Activated CD4-positive, alpha-beta T cell treated with anti-CD3 and anti-CD28 coated beads, Interleukin-2, Interleukin-4, amounts not matched to agents 100 ng/mL and 50 ng/mL, durations not matched to agents 16 hours and 8 hours (primary cell): ENCODE measurements around the gene IFNAR1.

Experiments used
- DNase-seq: peaks from one replicate; pipeline ENCODE4 v3.0.0-alpha.2; 2020; ENCODE audit warnings: low spot score

Gene IFNAR1

DNA sequence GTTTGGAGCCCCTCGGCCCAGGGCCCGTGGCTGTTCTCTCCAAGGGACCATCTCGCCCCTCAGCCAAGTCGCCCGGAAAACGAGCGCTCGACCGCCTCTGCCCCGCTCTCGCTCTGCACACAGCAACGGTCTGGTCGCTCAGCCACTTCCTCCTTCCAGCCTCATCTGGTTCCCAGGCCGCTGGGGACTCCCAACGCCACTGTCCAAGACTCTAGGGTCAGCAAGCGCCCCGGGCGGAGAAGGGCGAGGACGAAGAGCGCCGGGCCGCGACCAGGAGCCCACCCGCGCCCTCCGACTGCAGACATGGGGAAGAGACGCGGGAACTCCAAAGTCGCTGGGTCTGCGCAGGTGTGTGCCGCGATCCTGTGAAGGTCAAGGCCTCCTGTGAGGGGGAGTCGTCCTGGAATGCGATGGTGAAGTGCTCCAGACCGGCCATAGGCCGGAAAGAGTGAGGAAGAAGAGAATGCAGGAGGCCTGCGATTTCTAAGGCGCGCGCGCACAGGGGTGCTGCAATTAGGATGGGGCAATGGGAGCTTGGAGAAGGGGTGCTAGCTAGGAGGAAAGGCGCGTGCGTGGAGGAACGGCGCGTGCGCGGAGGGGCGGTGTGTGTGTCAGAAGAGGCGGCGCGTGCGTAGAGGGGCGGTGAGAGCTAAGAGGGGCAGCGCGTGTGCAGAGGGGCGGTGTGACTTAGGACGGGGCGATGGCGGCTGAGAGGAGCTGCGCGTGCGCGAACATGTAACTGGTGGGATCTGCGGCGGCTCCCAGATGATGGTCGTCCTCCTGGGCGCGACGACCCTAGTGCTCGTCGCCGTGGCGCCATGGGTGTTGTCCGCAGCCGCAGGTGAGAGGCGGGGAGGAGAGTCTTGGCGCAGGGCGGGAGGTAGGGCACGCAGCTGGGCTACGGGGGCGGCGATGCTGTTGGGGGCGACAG, at the start of gene IFNAR1:
TSS of gene IFNAR1 (plus strand) at position 680 of the 931 bp plus-strand sequence. CDS start at position 766, 86 bp downstream.
- peak; percentile 98 for DNase-seq

DNA sequence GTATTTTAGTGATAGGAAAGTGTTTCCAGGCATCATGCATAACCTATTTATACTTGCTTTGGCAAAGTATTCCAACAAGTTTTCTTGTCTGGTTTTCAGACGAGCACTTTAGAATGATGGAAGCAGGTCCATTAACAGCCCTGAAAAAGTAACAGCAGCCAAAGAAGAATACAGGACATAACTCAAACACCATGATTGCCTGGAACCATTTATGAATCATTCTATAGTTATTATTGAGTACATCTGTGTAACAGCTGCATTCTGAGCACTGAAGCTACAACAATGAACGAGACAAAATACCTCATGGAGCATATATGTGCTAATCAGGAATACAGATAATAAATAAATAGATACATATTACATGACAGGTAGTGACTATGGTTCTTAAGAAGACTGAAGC, 46.0 kb upstream of the IFNAR1 start:
- no peak for DNase-seq

DNA sequence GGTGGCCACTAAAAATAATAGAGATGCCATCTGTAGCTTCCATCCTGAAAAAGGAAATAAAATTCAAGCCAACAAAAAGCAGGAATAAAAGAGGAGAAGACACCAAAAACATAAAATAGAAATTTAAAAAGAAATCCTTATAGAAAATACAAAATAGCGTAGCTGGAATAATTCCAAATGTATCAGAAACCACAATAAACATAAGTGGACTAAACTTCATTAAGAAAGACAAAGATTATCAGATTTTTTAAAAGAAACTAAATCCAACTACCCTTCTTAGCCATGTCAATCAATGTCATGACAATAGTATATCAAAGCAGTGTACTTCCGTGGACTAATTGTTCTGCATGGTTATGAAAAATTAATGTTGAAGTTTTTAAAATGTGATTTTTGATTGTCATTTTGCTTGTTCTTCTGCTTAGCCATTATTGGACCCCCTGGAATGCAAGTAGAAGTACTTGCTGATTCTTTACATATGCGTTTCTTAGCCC, 45.4 kb upstream of the IFNAR1 start:
- no peak for DNase-seq

DNA sequence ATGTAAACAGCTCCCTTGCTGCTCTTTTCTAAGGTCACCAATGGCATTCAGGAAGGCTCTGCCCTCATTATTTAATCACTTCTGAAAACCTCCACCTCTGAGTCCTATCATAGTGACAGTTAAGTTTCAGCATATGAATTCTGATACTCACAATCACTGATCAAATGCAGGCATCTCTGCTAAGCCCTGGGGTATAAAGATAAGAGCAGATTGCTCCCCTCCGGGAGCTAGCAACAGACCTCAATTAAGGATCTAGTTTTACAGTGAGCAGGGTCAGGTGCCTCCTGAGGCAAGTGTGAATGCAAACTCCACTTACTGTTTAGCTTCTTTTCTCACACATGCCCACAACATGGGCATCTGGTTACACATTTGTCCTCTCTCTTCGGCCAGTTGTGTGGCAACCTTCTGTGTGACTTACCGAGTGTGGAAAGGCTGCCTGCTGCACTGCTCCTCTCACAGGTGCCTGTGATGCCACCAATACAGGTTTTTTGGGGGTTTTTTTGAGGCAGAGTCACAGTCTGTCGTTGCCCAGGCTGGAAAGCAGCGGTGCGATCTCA, 43.6 kb upstream of the IFNAR1 start:
- no peak for DNase-seq

DNA sequence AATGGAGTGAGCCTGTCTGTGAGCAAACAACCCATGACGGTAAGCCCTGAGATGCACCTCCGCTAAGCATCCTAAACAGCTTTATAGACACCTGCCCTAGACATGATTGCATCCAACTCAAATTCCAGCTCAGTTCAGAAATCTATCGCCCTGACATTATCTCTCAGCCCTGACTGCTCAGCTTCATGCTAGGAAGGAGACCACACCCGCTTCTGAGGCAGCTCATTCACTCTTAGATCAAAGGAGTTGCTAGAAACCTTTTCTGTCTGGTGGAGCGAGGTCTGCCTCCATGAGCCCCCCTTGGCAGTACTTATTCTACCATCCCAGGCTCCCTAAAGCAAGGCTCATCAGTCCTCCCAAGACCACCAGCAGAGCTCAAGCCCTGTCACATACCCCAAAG, 41.6 kb upstream of the IFNAR1 start:
- no peak for DNase-seq

DNA sequence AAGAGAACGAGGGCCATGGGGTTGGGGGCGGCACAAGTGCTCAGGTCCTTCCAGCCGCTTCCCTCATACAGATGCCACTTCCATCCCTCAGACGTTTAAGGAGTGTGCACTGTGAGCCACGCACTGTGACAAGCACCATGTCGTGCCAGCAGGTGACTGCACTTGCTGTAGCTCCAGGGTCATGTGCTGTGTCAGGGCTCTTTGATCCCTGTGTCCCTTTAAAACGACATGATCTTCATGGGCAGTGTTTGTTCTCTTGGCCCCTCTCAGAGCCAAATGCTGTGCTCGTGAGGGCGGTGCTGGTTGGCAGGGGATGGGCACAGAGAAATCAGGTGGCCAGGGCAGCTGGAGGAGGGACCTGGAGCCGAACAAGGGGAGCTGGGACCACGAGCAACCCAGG, 38.7 kb upstream of the IFNAR1 start:
- DNase-seq = no peak

DNA sequence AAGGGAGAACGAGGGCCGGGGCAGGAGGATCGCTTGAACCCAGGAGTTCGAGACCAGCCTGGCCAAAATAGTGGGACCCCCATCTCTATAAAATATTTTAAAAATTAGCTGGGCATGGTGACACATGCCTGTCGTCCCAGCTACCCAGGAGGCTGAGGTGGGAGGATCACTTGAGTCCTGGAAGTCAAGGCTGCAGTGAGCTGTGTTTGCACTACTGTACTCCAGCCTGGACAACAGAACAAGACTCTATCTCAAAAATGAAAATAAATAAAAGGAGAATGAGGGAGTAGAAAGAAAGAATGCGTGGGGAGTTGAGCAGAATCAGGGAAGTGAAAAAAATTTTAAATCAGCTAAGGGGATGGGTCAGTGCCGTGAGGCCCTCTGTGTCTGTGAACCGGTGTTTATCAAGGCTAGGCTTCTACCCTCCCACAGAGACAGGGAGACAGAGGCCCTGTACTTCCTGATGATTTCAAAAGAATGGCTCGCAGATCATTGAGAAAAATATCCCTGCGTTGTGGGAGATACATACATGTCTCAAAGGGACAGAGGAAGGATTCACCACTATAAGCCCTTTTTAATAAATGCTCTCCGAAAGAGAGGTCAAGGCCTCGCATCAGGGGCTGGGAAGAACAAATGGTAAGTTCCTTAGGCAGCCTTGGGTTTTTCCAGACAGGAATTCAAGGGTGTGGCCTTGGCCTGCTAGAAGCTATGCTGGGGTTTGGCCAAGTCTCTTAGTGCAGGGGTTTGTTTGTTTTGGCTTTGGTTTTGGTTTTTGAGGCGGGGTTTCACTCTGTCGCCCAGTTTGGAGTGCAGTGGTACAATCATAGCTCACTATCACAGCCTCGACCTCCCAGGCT, 37.9 kb upstream of the IFNAR1 start:
- DNase-seq = no peak

DNA sequence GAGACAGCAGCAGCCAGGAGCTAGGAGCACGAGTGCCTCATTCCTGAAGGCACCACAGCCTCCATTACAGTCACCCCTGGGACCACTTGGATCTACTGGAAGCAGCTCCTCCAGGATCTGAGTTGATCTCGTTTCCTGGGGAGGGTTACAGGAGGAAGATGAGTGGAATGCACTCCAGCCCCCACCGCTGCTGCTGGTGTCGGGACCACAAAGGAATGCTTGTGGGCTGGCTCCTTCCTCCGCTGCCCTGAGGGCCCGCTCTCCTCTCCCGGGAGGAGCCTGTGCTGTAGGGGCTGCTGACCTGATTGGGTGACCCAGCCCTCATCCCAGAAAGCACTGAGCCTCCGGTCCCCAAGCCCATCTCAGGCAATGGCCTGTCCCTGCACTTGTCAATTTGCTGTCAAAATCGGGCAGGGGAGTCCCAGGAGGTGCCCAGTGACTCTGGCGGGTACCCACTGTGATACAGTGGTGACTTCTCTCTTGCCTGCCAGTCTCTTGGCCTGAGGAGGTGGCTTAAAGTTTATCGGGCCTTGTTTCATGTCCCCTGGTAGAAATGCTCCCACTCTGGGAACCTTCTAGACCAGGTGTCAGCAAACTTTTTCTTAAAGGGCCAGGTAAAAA, 35.5 kb upstream of the IFNAR1 start:
- DNase-seq = no peak

DNA sequence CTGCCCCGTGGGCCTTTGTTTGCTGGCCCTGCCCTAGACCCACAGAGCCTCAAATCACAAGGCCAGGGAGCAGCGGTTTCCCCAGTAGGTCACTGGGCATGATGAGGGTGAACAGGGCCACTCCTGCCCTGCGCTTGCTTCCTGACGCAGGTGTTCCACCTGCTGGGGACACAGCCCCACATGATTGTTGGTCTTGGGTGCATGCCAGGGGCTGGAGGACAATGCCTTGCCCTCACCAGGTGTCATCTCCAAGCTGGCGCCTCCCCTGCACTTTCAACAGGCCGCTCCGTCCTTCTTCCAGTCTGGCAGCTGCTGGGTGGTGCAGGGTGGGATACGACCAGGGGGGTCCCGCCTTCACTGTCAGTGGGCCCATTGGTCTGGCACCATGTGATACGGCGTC, 34.3 kb upstream of the IFNAR1 start:
- no peak for DNase-seq

DNA sequence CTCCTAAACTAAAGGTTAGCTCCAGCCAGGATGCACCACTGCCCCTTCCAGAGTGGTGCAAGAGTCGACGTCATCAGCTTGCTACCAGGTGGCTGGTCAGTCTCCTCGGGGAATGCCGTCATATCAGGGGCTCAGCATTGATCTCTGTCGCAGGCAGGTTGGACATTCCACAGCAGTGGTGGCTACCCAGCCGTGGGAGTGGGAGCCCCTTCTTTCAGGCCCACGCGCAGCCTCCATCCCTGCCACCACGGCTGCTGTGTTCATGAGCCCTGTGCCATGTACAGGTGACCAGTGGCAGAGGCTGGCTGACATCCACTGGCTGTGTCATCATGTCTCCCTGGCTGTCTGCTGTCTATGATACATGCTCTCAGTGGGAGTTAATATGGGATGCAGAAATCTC, 33.1 kb upstream of the IFNAR1 start:
- no peak for DNase-seq

DNA sequence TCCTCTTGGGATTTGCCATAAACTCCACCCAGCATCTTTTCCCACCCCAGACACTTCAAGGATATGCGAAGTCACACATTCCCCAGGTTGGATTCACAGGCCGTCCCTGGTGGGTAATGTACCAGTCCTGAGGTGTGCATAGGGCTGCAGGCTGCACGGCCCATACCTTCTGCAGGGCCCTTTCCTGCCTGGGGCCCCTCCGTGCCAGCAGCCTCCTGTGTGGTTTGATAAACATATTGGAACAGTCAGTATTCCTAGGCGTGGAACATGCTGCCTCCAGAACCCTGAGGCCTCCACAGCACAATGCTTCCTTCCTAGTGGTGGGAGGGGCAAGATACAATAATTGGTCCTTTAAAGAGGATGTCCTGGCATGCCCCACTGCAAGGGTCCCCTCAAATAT, 32.0 kb upstream of the IFNAR1 start:
- DNase-seq = no peak

DNA sequence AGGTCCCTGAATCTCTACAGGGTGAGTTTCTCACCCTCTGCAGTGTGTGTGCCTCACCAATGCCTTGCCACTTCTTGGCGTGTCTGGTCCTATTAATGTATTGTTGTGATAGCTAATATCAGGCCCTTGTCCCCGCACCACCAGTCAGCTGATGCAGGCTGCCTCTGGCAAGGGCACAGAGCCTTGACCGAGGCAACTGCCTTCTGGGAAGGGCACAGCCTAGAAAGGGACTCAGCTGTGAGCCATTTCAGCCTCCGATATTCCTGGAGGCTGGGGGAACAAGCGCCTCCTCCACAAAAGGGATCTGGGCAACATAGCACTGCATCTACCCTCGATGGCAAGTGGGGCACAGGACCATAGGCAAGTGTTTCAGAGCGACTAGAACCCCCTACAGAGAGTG, 31.6 kb upstream of the IFNAR1 start:
- no peak for DNase-seq

DNA sequence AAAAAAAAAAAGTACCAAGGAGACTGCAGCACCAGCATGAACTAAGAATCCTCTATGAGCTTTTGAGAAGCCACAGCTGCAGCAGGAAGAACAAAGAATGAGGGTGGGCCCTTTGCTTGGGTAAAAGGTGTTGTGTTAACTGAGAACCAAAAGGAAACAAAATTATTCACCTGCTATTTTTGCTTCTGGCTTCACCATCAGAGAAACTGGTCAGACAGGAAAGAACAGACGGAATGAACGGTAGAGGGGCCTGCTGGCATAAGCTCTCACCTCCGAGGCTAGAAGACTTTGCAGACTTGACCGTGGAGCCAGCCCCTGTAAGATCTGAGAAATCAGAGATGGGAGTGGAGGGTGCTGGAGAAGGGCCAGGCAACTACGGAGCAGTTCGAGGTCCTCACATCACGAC, 31.0 kb upstream of the IFNAR1 start:
- no peak for DNase-seq

DNA sequence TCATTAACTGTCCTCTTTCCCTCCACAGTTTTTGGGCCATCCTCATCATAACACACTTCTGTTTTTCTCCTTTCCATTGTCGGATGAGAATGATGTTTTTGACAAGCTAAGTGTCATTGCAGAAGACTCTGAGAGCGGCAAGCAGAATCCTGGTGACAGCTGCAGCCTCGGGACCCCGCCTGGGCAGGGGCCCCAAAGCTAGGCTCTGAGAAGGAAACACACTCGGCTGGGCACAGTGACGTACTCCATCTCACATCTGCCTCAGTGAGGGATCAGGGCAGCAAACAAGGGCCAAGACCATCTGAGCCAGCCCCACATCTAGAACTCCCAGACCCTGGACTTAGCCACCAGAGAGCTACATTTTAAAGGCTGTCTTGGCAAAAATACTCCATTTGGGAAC, 28.6 kb upstream of the IFNAR1 start:
- DNase-seq = no peak

DNA sequence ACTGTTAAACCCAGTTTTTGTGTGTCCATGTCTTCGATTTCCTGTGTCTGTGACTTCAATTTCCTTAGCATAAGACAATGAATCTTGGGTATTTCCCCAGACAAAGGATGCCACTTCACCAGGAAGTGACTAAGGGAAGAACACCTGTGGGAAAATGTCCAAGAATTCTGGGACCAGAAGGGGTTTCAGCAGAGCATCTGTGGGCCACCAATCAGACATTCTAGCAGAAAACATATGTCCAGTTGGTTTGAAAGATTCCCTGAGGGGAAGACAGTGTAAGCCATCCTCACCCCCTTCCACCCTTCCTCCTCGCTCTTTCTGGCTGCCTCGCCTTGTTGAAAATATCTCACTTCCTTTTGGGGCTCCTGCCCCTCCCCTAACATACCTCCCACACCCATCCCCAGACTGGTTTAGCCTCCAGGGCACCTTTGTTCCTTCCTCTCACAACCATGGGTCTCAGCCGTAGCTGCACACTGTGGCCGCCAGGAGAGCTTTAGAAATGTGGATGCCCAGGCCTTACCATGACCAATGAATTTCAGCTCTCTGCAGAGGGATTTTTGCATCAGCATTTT, 25.5 kb upstream of the IFNAR1 start:
- peak; percentile 9 for DNase-seq

DNA sequence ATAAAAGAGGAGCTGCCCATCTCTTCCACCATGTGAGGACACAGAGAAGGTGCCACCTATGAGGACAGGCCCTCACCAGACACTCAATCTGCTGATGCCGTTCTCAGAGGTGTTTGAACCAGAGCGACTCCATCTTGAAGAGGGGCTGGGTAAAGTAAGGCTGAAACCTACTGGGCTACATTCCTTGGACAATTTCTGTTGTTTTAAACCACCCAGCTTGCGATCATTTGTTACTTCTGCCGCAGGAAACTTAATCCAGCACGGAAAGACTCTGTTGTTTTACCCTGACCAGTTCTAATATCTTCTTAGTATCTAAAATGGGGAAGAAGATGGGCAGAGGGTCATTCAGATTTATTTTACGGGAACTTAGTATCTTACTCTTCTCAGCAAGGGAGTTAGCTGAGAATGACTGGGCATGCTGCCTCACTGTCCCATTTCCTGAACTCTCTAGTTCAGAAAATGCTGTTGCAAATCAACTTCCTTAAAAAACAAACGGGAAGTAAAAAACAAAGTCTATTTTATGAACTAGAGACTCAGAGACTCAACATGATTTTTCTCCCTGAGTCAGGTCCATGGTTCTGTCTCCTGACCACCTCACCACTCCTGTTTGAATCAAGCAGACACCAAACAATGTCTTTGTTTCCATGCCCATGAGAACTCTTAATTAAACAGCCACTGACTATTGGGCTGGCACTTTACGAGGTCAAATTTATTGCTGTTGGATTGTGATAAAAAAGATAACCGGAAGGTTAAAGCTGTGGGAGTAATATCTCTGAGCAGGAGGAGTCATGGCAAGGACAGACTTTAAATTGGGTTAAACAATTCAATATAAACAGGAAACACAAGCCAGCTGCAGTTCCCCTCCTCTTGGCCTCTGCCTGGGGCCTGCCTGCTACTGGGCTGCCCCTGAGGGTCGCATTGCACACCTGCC, 23.8 kb upstream of the IFNAR1 start:
- DNase-seq = no peak

DNA sequence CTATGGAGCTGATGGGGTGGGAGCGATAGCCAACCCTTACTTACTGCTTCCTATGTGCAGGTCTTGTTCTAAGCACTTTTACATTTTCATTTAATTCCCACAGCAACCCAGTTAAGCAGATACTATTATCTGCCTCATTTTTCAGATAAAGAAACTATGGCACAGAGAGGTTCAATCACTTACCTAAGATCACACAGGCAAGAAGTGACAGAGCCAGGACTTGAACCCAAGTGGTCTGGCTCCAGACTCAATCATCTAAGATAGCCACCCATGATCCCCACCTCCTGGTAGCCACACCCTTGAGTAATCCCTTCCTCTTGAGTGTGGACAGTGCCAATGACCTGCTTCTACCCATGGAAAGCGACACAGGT, 23.2 kb upstream of the IFNAR1 start:
- DNase-seq = no peak

DNA sequence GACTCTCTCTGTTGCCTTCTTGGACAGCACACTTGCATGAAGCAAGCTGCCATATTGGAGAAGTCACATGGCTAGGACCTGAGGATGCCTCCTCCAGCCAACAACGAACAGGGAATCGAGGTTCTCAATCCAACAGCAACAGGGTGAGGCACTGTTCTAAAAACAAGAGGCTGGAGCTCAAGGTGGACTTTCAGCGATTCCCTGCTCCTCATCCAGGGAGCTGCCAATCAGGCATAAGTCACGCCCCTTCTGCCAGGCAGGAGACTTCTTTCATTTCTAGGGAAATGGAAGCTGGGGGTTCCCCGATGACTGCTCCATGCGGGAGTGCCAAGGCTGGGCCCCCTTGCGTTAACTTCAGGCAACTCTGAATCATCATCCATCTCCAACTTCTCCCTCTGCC, 22.7 kb upstream of the IFNAR1 start:
- no peak for DNase-seq

DNA sequence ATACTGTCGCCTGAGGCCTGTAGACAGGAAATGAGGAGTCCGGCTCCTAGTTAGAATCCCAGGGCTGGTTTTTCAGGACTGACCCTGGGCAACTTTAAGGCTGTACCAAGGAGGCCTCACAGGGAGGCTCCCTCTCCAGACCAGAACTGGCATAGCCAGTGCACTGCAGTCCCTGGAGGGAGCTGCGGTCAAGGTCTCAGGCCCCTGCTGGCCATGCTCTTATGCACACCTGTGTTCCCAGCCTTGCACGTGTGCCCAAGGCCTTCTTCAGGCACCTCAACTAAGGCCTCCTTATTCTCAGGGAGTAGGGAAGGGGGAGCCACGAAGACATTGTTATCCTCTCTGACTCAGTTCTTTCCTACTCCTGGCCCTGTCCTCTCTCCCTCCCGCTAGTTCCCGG, 22.0 kb upstream of the IFNAR1 start:
- no peak for DNase-seq

DNA sequence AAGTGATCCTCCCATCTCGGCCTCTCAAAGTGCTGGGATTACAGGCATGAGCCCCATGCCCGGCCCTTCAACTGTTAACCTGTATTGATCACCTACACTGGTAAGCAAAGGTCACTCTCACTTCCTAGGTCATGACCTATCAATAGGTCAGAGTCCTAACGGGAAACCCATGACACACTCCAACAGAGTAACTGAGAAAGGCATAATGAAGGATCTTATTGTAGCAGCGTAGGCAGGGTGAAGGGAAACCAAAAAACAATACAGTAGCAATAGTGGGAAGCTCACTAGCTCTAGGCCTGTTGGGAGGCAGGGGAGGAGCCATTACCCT, 19.5 kb upstream of the IFNAR1 start:
- no peak for DNase-seq

DNA sequence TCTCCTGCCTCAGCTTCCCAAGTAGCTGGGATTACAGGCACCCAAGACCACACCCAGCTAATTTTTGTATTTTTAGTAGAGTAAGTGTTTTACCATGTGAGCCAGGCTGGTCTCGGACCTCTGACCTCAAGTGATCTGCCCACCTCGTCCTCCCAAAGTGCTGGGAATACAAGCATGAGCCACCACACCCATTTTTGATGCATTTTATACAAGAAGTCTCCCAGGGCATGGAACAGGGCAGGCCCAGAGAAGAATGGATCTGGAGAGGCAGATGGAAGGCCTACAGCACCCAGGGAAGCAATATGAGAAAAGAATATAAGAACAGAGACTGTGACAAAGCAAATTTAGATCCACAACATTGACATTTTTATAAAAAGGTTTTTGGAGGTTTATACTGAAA, 18.8 kb upstream of the IFNAR1 start:
- no peak for DNase-seq
